ENCODE data around the gene MYO1F.
"Not testable (repeated sequence)": the region's sequence is repeated elsewhere in the genome, so short reads cannot be mapped to it uniquely, and the experiment has no call there.

The MYO1F gene

DNA sequence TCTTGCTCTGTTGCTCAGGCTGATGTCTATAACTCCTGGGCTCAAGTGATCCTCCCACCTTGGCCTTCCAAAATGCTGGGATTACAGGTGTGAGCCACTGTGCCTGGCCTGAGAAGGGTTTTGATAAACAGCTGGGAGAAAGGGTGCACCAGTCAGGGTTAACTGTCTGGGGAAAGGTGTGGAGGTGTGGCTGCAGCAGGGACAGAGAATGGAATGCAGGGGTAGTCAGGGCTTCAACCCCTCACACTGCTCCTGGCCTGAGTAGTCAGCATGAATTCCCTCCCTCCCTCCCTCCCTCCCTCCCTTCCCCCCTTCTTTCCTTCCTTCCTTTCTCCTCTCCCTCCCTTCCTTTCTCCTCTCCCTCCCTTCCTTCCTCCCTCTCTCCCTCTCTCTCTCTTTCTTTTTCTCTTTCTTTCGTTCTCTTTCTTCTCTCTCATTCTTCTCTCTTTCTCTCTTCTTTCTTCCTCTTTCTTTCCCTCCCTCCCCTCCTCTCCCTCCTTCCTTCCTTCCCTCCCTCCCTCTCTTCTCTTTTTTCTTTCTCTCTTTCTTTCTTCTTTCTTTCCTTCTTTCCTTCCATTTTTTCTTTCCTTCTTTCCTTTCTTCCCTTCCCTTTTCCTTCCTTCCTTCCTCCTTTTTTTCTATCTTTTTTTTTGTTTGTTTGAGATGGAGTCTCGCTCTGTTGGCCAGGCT is 16.0 kb downstream of the MYO1F start:
- no peak for DNase-seq

DNA sequence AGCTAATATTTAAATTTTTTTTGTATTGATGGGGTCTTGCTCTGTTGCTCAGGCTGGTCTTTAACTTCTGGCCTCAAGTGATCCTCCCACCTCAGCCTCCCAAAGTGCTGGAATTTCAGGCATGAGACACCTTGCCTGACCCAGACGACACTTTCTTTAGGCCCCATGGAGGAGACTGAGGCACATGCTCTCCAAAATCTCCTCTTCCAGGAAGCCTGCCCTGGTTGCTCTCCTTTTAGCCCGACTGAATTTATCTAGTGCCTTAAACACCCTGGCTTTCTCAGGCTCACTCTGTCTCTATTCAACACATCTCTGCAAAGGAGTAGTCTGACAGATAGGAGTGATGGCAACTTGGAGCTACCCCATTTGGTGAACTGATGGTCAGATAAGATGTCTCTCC is 18.9 kb downstream of the MYO1F start:
- DNase-seq, result no peak

DNA sequence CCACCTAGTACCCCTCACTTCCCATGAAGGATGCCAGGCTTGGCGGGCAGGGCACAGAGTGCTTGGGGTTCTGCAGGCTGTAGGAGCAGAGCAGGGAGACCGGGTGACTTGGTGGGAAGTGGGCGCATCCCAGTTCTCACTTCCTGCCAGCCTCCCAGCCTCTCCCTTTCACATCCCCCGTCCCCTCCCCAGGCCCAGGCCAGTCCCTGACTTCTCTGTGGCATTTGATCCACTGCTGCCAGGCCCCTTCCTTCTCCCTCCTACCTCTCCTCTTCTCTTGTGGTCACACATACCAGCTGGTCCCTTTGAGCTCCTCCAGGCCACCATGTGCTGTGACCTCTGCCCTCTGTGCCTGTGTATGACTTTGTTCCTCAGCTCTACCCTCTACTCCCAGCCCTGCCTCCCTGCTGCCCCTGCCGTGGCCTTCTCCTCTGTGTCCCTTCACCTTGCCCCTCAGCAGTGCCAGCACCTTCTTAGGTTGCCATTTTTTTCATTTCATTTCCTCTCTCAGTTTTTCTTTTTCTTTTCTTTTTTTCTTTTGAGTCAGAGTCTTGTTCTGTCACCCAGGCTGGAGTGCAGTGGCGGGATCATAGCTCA is 19.5 kb downstream of the MYO1F start:
- no peak for DNase-seq

DNA sequence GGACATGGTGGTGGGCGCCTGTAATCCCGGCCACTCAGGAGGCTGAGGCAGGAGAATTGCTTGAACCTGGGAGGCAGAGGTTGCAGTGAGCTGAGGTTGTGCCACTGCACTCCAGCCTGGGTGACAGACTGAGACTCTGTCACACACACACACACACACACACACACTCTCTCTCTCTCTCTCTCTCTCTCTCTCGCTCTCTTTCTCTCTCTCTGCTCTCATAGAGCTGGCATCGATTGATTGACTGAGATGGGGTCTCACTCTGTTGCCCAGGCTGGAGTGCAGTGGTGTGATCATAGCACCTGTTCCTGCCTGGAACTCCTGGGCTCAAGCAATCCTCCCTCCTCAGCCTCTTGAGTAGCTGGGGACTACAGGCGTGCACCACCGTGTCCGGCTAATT is 23.5 kb downstream of the MYO1F start:
- DNase-seq, result not testable (repeated sequence)

DNA sequence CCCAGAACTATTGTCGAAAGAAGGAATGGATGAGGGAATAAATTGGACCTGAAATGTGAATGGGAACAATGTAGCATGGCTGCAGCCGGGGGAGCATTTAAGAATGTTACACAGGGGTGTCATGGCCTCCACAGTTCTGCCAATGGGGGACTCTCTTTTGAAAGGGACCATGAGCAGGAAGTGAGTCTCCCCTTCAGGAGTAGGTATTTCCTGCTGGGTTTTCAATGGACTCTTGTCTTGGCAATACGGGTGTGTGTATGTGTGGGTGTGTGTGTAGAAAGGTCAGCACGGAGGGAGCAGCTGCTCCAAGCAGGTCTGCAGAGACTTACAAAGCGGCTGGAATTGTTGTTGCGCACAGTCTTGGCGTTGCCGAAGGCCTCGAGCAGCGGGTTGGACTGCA is 24.4 kb downstream of the MYO1F start:
- no peak for DNase-seq

DNA sequence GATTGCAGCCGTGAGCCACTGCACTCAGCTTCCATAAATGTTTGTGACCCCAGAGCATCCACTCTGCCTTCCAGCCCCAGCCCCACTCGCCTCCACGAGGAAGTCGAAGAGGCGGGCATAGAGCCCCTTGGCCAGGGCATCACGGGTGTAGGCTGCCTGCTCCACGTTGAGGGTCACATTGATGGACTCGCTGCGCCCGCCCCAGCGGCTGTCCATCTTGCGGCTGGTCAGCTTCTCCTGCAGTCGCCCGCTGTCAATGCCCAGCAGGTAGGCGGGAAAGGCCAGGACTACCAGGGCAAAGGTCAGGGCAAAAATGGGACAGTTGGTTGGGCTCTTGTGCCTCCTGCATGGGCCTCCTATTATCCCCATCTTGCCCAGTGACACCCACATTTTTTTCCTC is 27.2 kb downstream of the MYO1F start:
- DNase-seq, result no peak

DNA sequence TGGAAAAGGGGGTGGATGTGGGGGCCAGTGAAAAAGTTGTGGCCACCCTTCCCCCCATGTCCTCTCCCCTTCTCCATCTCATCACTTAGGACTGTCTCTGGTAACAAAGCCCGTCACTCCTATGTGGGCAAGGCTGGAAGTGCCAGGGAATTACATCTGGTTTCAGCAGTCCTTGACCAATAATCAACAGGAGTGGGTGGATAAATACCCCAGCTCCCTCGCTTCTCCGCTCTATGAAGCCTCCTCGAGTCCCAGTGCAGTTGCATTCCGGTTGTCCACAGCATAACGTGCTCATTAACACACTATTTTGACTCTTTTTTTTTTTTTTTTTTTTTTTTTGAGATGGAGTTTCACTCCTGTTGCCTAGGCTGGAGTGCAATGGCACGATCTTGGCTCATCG is 31.5 kb downstream of the MYO1F start:
- DNase-seq, result no peak

DNA sequence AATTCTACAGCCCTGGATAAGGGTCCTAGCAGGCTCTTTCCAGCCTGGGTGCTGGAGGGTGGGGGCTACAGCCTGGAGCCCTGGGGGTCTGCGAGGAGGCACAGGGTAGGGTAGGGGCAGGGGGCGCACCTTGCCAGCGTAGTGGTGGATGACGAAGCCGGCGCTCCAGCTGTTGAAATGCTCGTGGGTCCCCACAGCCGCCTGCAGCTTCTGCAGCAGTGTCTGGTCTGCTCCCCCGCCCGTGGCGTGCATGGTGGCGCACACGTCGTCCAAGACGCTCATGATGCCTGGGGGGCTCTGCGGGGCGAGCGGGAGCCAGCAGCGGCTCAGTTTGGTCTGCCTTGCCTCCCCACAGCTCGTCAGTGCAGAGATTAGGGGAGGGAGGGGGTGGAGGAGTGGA is 33.1 kb downstream of the MYO1F start:
- DNase-seq, result no peak

DNA sequence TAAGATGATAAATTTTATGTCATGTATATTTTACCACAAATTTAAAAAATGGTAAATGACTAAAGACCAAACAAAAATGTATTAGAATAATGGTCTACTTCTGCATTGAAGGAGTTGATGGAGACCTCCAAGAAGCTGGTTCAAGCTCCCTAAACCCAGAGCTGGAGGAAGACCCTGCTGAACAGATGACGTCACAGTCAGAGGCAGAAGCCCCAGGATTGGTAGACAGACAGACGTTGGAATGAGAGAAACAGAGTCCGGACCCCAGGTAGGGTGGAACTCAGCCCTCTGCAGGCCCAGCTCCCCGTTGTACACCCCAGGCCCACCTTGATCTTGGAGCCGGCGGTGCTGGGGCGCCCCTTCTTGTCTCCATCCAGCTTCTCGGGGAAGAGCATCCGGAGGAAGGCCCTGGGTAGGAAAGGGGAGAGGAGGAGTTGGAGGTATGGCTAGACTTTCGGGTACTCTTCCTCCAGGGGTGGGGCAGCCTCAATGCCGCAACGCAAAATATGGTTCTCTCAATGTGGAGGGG is 37.6 kb downstream of the MYO1F start:
- no peak for DNase-seq

DNA sequence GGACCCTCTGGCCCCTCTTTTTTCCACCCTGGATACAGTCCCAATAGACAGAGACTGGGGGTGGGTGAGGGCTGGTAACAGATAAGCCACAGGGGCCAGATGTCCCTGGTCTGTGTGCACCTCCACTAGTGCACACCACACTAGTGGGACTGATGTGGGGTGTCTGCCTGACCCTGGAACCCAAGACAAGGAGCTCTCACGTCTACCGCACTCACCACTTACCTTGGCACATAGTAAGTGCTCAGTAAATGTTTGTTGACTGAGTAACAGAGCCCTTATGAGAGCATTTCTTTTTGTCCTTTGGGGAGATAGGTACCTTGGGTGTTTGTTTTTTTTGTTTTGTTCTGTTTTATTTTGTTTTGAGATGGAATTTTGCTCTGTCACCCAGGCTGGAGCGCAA is 40.1 kb downstream of the MYO1F start:
- no peak for DNase-seq

DNA sequence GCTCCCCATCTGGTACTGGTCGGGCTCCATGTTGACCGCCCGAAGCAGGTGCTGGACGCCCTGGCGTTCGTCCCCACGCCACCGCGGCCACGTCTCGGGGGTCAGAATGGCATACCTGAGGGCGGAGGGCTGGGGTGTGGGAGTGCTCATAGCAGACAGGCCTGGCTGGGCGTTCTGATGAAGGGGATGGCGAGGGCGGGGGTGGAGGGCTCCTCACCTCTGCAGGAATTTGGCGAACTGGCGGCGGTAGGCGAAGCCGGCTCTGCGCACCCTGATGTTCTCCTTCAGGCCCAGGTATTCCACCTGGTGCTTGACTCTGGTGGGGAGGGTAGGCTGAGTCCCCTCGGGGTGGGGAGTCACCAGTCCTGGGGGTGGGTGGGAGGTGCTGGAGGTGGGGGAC is 41.0 kb downstream of the MYO1F start:
- no peak for DNase-seq

DNA sequence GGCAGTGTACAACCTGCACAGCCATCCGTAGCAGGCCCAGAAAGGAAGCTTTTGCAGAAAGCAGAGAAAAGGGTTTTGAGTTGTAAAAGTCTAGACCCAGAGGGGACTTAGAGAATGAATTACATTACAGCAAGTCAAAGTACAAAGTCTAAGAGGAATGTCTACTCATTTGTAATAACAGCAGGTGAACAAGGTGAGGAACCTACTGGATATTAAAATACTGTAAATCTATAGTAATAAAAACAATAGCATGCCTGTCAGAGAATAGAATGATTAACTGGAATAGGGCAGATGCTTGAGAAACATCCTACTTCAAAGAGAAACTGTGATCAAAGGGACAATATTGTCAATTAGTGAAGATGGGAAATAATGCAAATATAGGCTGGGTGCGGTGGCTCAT is 45.0 kb downstream of the MYO1F start:
- no peak for DNase-seq

DNA sequence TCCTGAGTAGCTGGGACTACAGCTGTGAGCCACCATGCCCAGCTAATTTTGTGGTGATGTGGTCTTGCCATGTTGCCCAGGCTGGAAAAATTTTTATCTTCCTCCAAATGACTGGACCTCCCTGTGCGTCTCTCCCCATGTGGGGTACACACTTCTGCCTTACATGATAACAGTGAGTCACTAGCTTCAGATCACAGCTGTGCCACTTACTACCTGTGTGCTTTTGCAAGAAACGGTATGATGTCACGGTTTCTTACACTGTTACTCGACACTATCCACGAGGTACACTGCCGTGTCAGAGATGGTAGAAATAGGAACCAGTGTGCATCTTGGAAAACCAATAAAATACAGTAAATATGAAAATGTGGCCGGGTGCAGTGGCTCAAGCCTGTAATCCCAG is 45.8 kb downstream of the MYO1F start:
- DNase-seq, result no peak

DNA sequence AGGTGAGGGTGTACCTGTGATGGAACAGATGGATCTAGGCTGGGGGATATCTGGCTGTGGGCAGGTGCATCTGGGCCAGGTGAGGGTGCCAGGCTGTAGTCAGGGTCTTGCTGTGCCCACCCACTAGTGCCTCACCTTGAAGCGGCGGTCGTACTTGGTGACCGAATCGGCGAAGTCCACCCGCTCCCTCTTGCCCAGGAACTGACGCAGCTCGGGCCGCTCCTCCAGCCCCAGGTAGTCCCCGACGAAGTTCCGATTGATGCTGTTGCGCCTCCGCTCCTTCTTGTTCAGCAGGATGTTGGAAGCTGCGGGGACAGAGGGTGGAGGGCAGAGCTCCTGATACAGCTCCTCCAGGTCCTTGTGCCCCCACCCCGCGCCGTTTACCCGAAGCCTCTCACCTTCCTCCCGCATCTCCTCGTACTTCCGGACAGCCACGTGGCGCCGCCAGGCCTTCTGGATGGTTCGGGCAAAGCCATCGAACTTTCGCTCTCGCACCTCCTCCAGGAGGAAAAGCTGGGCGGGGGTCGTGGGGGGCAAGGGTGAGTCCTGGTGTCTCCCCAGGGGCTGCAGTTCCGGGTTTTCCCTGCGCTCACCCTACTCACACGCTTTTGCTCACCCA is 47.1 kb downstream of the MYO1F start:
- no peak for DNase-seq

DNA sequence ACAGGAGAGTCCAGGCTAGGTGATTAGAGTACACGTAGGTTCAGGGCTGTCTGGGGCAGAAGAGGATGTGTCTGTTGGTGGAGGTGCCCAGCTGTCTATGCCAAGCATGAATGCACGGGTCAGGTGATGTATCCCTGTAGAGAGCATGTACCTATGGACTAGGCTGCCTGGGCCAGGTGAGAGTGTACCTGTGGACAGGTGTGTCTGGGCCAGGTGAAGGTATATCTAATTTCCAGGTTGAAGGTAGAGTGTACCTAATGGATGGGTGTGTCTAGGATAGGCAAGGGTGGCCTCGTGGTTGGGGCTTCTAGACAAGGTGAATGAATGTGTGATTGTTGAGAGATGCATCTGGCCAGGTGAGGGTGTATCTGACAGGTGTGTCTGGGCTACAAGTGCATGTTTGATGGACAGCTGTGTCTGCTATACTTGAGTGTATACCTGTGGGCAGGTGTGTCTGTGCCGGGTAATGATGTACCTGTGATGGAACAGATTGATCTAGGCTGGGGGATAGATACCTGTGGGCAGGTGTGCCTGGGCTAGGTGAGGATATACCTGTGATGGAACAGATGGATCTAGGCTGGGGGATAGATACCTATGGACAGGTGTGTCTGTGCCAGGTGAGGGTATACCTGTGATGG is 47.8 kb downstream of the MYO1F start:
- DNase-seq, result no peak

DNA sequence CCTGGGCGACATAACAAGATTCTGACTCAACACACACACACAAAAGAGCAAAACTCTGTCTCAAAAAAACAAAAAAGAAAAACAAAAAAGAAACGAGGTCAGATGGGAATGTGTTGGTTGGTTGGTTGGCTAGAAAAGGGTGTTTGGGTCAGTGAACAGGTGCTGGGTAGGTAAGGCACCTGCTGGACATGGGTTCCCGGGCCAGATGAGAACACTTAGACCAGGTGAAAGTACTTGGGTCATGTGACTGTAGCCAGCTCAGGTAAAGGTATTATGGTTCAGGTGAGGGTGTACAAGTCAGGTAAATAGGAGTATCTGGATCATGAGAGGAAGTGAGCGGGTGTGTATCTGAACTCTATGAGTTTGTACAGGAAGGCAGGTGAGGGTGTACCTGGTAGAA is 48.7 kb downstream of the MYO1F start:
- no peak for DNase-seq

DNA sequence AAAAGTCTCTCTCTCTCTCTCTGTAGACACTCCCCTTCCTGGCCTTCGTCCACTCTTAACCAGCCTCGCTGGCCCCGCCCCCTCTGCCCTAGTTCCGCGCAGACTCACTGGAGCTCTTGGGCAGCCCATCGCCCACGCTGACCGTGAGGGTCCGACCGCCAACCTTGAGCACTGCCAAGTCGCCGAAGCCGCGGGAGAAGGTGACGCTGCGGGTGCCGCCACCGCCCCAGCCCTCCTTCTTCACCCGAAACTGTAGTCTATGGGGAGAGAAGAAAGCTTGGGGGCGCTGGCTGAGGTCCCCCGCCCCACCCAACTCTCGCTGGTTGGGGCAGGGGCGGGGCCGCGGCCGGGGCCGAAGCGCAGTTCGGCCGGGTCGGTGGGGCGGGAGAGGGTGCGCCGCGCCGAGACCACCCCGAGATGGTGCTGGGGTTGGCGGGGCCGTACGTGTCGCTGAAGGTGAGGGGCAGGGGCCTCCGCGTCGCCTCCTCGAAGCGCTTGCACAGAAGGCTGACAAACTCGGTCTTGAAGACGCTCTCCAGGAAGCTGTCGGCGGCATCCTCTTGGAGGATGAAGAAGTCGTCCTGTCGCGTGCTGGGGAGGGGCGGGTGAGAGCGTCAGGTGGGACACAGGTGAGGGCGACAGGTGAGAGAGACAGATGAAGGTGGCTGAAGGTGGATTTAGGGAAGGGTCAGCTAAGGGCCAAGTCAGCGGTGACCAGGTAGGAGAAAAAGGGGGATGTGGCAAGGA is 50.7 kb downstream of the MYO1F start:
- no peak for DNase-seq

DNA sequence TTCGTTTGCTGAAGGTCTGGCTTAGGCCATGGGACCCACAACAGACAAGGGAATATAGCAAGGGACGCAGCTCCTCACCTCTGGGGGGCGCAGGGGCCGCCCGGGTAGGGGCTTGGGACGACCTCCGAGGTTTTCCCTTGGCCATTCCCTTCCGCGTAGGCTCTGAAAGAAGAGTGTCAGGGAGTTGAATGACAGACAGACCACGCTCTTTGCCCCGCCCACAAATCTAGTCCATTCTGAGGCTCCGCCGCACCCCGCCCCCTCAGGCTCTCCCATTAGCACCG is 51.9 kb downstream of the MYO1F start:
- no peak for DNase-seq

DNA sequence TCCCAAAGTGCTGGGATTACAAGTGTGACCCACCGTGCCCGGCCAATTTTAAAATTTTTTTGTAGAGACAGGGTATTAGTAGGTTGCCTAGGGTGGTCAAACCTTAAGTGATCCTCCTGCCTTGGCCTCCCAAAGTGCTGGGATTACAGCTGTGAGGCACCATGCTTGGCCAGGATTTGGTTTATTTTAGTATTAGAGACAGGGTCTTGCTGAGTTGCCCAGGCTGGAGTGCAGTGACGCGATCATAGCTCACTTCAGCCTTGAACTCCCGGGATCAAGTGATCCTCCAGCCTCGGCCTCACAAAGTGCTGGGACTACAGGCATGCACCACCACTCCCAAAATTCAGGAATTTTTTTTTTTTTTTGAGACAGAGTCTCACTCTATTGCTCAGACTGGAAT is 57.9 kb downstream of the MYO1F start:
- DNase-seq, result no peak

DNA sequence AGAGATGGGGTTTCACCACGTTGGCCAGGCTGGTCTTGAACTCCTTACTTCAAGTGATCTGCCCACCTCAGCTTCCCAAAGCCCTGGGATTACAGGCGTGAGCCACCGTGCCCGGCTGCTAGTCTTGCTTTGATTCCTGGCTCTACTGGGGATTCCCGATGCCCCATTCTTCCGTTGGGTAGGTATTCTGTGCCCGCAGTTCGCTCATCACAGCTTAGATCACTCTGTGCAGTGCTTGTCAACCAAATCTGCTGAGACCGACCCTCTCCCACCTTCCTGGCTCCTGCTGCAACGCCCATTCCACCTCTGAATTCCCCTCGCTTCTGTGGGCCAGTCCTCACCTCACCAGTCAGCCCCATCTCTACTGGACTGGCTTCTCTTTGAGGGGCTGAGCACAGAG is 58.7 kb downstream of the MYO1F start:
- DNase-seq, result no peak

DNA sequence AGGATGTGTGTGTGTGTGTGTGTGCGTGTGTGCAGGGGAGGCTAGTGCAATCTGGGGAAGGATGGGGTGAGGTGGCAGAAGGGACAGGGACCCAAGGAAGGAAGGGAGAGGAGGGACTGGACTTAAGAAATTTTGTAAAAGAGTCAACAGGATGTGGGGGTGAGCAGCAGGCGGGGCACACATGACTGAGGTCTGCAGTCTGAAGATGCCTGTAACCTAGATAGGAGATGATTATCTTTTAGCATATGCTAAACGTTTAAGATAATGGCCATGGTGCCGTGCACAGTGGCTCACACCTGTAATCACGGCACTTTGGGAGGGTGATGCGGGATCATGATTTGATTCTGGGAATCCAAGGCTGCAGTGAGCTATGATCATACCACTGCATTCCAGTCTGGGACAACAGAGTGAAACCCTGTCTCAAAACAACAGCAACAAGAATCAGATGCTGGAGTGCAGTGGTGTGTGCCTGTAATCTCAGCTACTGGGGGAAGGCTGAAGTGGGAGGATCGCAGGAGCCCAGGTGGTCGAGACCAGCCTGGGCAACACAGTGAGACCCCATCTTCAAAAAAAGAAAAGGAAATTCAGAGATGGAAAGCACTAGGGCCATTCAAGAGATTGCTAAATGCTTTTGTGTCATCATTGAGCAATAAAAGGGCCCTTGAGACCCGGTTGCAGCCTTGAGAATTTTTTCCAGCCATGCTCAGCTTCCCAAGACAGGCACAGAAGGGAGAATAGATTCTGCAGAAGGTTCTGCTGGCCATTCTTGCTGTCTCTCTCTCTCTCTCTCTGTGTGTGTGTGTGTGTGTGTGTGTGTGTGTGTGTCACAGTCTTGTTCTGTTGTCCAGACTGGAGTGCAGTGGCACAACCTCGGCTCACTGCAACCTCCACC is 59.4 kb downstream of the MYO1F start:
- DNase-seq, result no peak

DNA sequence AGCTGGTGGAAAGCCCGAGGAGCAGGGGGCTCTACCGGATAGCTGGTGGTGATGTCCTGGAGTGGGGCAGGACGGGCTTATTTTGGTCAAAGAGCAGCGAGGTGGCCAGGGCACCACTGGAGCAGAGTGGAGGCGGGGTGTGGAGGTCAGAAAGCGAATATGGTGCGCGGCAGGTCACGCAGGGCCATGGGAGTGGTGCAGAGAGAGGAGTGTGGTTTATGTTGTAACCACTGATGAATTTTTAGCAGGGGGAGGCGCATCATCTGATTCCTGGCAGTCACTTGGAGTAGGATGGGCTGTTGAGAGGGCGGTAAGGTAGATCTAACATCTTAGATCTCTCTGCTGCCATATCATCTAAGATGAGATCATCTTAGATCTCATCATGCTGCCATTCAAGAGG is 61.9 kb downstream of the MYO1F start:
- DNase-seq, result peak; percentile 46

All from activated naive CD4-positive, alpha-beta T cell treated with anti-CD3 and anti-CD28 coated beads, Interleukin-2, amount 50 U/mL, for 16 hours (primary cell).